Duodenal mucosa (tissue), 2 donors: ENCODE data around the gene C2orf80.
"Not testable (repeated sequence)": the region's sequence is repeated elsewhere in the genome, so short reads cannot be mapped to it uniquely, and the experiment has no call there.

Experiments
- H3K27ac ChIP-seq: one replicate; pipeline ENCODE4 v1.7.0; 2013; ENCODE audit warnings: low read depth, low read length
- H3K27me3 ChIP-seq, 2 donors: one replicate each; pipeline ENCODE4 v1.7.0; 2013; ENCODE audit warnings: low read length in 2 of 2, control low read depth in 1 of 2; ENCODE audit not compliant: insufficient read depth in 2 of 2, control insufficient read depth in 1 of 2
- H3K36me3 ChIP-seq, 2 donors: one replicate each; pipeline ENCODE4 v1.7.0; 2013; ENCODE audit warnings: low read length in 2 of 2, control low read depth in 1 of 2; ENCODE audit not compliant: insufficient read depth in 2 of 2, control insufficient read depth in 1 of 2
- H3K4me1 ChIP-seq, 2 donors: one replicate each; pipeline ENCODE4 v1.7.0; 2013; ENCODE audit warnings: low read length in 2 of 2, control low read depth in 1 of 2; ENCODE audit not compliant: insufficient read depth in 2 of 2, control insufficient read depth in 1 of 2
- H3K4me3 ChIP-seq, 2 donors: one replicate each; pipeline ENCODE4 v1.7.0; 2013; ENCODE audit warnings: low read length in 2 of 2, low read depth in 1 of 2
- H3K9ac ChIP-seq, 2 donors: one replicate each; pipeline ENCODE4 v1.7.0; 2013; ENCODE audit warnings: low read length in 2 of 2, low read depth in 1 of 2
- H3K9me3 ChIP-seq, 2 donors: one replicate each; pipeline ENCODE4 v1.7.0; 2013; ENCODE audit warnings: low read length in 2 of 2, control low read depth in 1 of 2; ENCODE audit not compliant: control insufficient read depth in 1 of 2

The C2orf80 gene

GRCh38 chr2:208136716-208137094, 53.1 kb downstream of the C2orf80 start:
- Histone ChIP-seq H3K4me3 (no peak overlapping the region), H3K9ac (no peak overlapping the region), H3K4me1 (peaks cover 23 to 35% of the 10 kb centered on the region in 2 donors), H3K27me3 (no peaks in the 10 kb centered on the region), H3K27ac (no peak overlapping the region), H3K36me3 (no peaks in the 10 kb centered on the region), H3K9me3 (no peaks in the 10 kb centered on the region)

DNA sequence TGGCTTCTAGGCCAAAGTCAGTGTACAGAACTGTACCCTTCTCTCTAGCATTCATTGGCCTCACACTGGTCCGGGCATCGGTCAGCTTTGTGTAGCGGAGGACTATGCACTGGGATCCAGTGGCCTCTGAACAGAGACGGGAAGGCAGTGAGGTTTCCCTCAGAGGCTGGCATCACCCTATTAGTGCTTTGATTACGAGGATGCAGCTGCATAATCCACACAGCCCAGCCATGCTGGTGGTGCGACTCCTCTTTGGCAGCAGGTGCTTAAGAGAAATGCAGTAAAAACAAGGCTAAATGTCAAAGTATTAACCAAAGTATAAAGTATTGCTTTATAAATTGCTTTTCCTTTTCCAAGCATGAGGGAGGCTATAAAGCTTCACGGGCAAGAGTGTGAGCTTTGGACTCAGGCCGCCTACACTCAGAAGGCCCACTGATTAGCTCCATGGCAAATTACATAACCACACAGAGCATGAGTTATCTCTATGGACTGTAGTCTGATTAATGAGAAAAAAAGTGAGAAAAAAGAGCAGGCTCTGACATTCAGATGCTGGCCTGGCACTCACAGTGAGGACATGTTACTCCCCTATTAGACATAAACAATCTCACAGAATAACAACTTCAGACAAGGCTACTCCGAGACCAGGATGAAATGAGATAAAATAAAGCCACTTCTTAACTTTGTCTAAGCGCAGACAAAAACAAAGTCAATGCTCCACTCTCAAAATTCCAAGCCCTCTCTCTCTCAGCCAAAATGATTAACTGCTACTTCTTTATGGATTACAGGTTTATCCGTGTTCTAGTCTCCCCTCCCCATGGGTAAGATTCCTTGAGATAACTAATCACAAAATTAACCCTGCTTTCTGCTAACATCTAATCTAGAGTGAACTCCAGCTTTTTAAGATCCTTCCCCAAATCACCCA, 53.8 kb downstream of the C2orf80 start:
- H3K9me3 ChIP-seq, result no peaks in the 10 kb centered on the region
- peaks cover 25 to 38% of the 10 kb centered on the region in 2 donors for H3K4me1 ChIP-seq
- H3K4me3 ChIP-seq, result peak overlapping the region; percentile 40 to 44
- no peaks in the 10 kb centered on the region for H3K27me3 ChIP-seq
- peak overlapping the region in 1 of 2 donors; percentile 10 for H3K9ac ChIP-seq
- peak overlapping the region; percentile 61 for H3K27ac ChIP-seq
- H3K36me3 ChIP-seq, result no peaks in the 10 kb centered on the region

DNA sequence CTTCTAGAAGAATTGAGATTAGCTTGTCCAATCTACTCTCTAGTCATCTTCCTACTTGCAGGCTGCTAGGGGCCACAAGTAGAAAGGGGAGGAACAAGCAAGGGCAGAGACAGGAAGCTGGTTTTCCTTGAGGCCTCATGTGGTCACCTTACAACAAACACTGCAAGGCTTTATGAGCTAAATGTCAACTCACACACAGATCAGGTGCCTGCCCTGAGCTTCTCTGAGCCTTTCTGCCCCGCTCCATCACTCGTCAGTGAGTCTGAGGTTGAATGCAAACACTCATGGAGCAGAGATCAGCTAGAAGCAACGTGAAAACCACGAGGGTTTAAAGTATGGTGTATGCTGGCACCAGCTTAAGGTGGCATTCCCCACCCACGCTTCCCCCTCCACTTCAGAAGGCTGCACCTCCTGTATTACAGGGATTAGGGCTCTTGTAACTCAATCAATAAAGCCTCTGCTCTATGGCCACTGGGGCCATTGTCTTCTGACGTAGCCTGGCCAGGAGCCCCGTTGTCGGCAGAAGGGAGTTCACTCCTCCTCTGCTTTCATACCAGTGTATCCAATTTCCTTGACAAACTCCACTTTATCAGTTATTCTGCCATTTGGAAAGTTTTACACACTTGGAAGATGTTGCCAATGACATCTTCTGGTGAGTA, 54.8 kb downstream of the C2orf80 start:
- Histone ChIP-seq H3K27me3 (no peaks in the 10 kb centered on the region), H3K27ac (no peak overlapping the region), H3K9ac (peak overlapping the region in 1 of 2 donors; percentile 10), H3K9me3 (no peaks in the 10 kb centered on the region), H3K4me3 (peak overlapping the region; percentile 40 to 44), H3K4me1 (peaks cover 32 to 44% of the 10 kb centered on the region in 2 donors), H3K36me3 (no peaks in the 10 kb centered on the region)

GRCh38 chr2:208130712-208131110, 59.1 kb downstream of the C2orf80 start:
- no peaks in the 10 kb centered on the region for H3K27me3 ChIP-seq
- peaks cover 37 to 40% of the 10 kb centered on the region in 2 donors for H3K4me1 ChIP-seq
- H3K9ac ChIP-seq, result no peak overlapping the region
- peak overlapping the region; percentile 22 for H3K27ac ChIP-seq
- H3K9me3 ChIP-seq, result no peaks in the 10 kb centered on the region
- no peaks in the 10 kb centered on the region for H3K36me3 ChIP-seq
- no peak overlapping the region for H3K4me3 ChIP-seq

DNA sequence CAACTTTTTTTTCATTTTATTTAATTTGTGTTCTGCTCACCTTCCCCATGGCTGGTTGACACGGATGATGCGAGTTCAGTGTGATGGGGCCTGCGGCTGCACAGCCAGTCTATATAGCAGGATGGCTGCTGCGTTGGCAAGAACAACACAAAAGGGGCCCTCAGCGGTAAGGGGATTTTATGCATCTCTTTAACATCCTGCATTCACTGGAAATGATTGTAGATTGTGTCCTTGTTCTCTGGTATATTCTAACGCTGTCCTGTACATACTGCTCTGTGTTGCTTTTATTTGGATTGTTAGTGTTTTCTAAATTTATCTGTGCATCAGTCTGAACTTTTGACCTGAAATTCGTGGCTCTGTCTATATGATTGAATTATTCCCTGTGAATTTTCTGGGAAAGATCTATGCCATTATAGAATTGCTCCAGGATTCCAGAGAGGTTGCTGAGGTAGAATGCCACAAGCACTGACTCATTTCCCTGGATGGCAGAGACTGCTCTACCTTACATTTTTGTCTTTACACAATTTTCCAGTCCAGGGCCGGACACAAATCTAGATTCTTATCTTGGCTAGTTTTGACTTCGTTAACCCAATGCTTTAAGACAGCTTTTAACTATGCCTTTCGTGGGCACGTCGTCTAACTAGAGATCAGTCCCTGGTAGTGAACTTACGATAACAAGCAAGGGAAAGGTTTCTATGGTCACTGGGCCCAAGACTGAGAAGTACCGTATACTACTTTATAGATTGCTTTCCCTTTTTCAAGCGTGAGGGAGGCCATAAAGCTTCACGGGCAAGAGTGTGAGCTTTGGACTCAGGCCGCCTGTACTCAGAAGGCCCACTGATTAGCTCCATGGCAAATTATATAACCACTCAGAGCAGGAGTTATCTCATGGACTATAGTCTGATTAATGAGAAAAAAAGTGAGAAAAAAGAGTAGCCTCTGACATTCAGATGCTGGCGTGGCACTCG, 59.8 kb downstream of the C2orf80 start, which contains the start of gene CRYGC:
Gene CRYGC, minus strand, starts transcription at position 85 of the 968 bp plus-strand sequence. Its CDS starts 36 bp downstream, at position 49.
- Histone ChIP-seq H3K9ac (peak within 1 kb of the TSS in 1 of 2 donors; percentile 21), H3K4me3 (no peak within 1 kb of the TSS), H3K9me3 (no peaks in the 10 kb centered on the region), H3K27me3 (no peaks in the 10 kb centered on the region), H3K27ac (peak within 1 kb of the TSS; percentile 27), H3K4me1 (peaks cover 30 to 35% of the 10 kb centered on the region in 2 donors), H3K36me3 (no peaks in the 10 kb centered on the region)

DNA sequence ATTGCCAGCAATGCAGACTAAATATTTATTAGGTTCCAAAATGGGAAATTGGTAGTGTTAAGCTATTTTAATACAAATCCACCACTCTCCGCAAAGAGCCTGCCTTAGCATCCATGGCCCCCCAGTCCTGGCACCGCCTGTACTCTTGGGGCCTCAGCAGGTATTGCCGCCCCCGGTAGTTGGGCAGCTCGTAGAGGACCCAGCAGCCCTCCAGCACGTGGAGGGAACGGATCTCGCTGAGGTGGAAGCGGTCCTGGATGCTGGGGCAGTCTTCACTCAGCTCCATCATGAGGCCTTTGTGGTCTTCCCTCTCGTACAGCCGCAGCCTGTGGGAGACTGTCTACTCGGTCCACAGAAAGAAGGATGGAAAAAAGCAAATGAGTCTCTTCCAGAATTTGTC, 61.7 kb downstream of the C2orf80 start:
- no peaks in the 10 kb centered on the region for H3K27me3 ChIP-seq
- H3K4me3 ChIP-seq, result no peak overlapping the region
- H3K9me3 ChIP-seq, result no peaks in the 10 kb centered on the region
- H3K4me1 ChIP-seq, result peaks cover 24 to 31% of the 10 kb centered on the region in 2 donors
- H3K27ac ChIP-seq, result no peak overlapping the region
- H3K9ac ChIP-seq, result no peak overlapping the region
- no peaks in the 10 kb centered on the region for H3K36me3 ChIP-seq

GRCh38 chr2:208127090-208127489, 62.7 kb downstream of the C2orf80 start:
- no peaks in the 10 kb centered on the region for H3K9me3 ChIP-seq
- H3K27ac ChIP-seq, result no peak overlapping the region
- no peaks in the 10 kb centered on the region for H3K27me3 ChIP-seq
- H3K4me1 ChIP-seq, result peaks cover 24 to 25% of the 10 kb centered on the region in 2 donors
- no peak overlapping the region for H3K4me3 ChIP-seq
- H3K36me3 ChIP-seq, result no peaks in the 10 kb centered on the region
- no peak overlapping the region for H3K9ac ChIP-seq

DNA sequence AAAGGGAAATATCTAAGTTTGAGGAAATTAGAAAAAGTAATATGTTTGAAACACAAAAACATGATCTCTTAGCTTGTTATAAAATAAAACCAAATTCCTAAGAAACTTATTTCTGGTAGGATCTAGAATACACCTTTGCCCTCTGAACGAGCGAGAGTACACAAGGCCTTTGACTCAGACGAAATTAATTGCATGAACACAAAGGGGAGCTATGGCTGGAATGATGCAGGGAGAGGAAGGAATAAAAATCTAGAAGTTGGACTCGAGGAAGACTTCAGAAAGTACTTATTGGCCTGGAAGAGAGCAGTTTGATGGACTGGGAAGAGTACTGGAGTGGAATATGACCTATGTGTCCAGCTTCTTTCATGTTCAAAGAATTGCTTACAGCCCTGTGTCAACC, 64.6 kb downstream of the C2orf80 start:
- Histone ChIP-seq H3K36me3 (no peaks in the 10 kb centered on the region), H3K4me1 (peaks cover 17% of the 10 kb centered on the region in 2 donors), H3K9ac (no peak overlapping the region), H3K27ac (no peak overlapping the region), H3K4me3 (no peak overlapping the region), H3K9me3 (no peaks in the 10 kb centered on the region), H3K27me3 (no peaks in the 10 kb centered on the region)

- H3K36me3 ChIP-seq, H3K27me3 ChIP-seq, H3K27ac ChIP-seq, H3K4me3 ChIP-seq, H3K4me1 ChIP-seq, H3K9ac ChIP-seq, H3K9me3 ChIP-seq: not testable (repeated sequence)
Measured at GRCh38 chr2:208124013-208124715, 65.7 kb downstream of the C2orf80 start, which contains the start of gene CRYGD. TSS of gene CRYGD (minus strand) at chr2:208124524. CDS start at chr2:208124473, 51 bp downstream.
